H9 (cell line): ENCODE measurements around the gene NUDT16. TPM values are rescaled to one million over a fixed set of nuclear protein-coding genes. Genes with fewer than 3 reads are reported as not detected.

Experiments used
- DNase-seq: peaks from one replicate; pipeline ENCODE4 v3.0.0-alpha.2; 2017
- H2AFZ ChIP-seq: one replicate; pipeline ENCODE4 v1.6.1; 2013; ENCODE audit warnings: mild to moderate bottlenecking, low read length, control low read depth, moderate library complexity
- H2AK5ac ChIP-seq: 2 replicates; pipeline ENCODE4 v1.6.1; 2013; ENCODE audit warnings: low read length, control low read depth, mixed read lengths; ENCODE audit not compliant: insufficient read length
- H2BK120ac ChIP-seq: one replicate; pipeline ENCODE4 v1.6.1; 2013; ENCODE audit warnings: low read depth, mild to moderate bottlenecking, low read length, control low read depth, inconsistent platforms; ENCODE audit not compliant: poor library complexity, severe bottlenecking
- H2BK12ac ChIP-seq: 2 replicates; pipeline ENCODE4 v1.6.1; 2013; ENCODE audit warnings: low read length, control low read depth, mixed read lengths, low read depth; ENCODE audit not compliant: insufficient read length
- H2BK15ac ChIP-seq: 2 replicates; pipeline ENCODE4 v1.6.1; 2013; ENCODE audit warnings: low read depth, low read length, control low read depth
- H2BK20ac ChIP-seq: one replicate; pipeline ENCODE4 v1.6.1; 2013; ENCODE audit warnings: low read depth, mild to moderate bottlenecking, low read length, control low read depth, inconsistent platforms; ENCODE audit not compliant: poor library complexity, severe bottlenecking
- H2BK5ac ChIP-seq: 2 replicates; pipeline ENCODE4 v1.6.1; 2013; ENCODE audit warnings: low read length, control low read depth, mixed read lengths; ENCODE audit not compliant: insufficient read length
- H3K14ac ChIP-seq: 2 replicates; pipeline ENCODE4 v1.6.1; 2013; ENCODE audit warnings: low read length, control low read depth; ENCODE audit not compliant: insufficient read depth
- H3K18ac ChIP-seq: 2 replicates; pipeline ENCODE4 v1.6.1; 2013; ENCODE audit warnings: low read depth, mild to moderate bottlenecking, mixed read lengths, low read length, control low read depth; ENCODE audit not compliant: insufficient read length
- H3K23ac ChIP-seq: 2 replicates; pipeline ENCODE4 v1.6.1; 2013; ENCODE audit warnings: low read length, control low read depth, mixed read lengths, low read depth; ENCODE audit not compliant: insufficient read length
- H3K23me2 ChIP-seq: 2 replicates; pipeline ENCODE4 v1.6.1; 2013; ENCODE audit warnings: low read depth, mild to moderate bottlenecking, mixed read lengths, low read length, control low read depth; ENCODE audit not compliant: insufficient read length, poor library complexity, severe bottlenecking
- H3K27ac ChIP-seq: 2 replicates; pipeline ENCODE4 v1.5.1; 2013; ENCODE audit warnings: low read length, control low read depth, mixed read lengths, low read depth; ENCODE audit not compliant: insufficient read length
- H3K27me3 ChIP-seq: 2 replicates; pipeline ENCODE4 v1.6.1; 2013; ENCODE audit warnings: low read length, control low read depth, inconsistent platforms; ENCODE audit not compliant: insufficient read depth
- H3K4ac ChIP-seq: 2 replicates; pipeline ENCODE4 v1.6.1; 2013; ENCODE audit warnings: low read depth, mild to moderate bottlenecking, control low read depth, inconsistent platforms, low read length, moderate library complexity
- H3K4me1 ChIP-seq: 2 replicates; pipeline ENCODE4 v1.6.1; 2013; ENCODE audit warnings: low read length, control low read depth, inconsistent platforms; ENCODE audit not compliant: insufficient read depth
- H3K4me2 ChIP-seq: 2 replicates; pipeline ENCODE4 v1.6.1; 2013; ENCODE audit warnings: low read length, control low read depth, mixed read lengths; ENCODE audit not compliant: insufficient read length, insufficient read depth
- H3K56ac ChIP-seq: 2 replicates; pipeline ENCODE4 v1.6.1; 2013; ENCODE audit warnings: low read depth, mild to moderate bottlenecking, mixed read lengths, low read length, control low read depth; ENCODE audit not compliant: insufficient read length
- H3K79me1 ChIP-seq: 2 replicates; pipeline ENCODE4 v1.6.1; 2013; ENCODE audit warnings: low read depth, mild to moderate bottlenecking, moderate library complexity, low read length, control low read depth, inconsistent platforms; ENCODE audit not compliant: insufficient read depth, poor library complexity, severe bottlenecking
- H3K79me2 ChIP-seq: 2 replicates; pipeline ENCODE4 v1.6.1; 2013; ENCODE audit warnings: low read length, control low read depth, inconsistent platforms; ENCODE audit not compliant: insufficient read depth
- H3K9ac ChIP-seq: 2 replicates; pipeline ENCODE4 v1.6.1; 2013; ENCODE audit warnings: low read length, control low read depth, mixed read lengths; ENCODE audit not compliant: insufficient read length; ENCODE audit errors: extremely low read depth
- H3K9me3 ChIP-seq: one replicate; pipeline ENCODE4 v1.6.1; 2013; ENCODE audit warnings: low read depth, low read length, inconsistent platforms; ENCODE audit not compliant: control insufficient read depth
- H3T11ph ChIP-seq: one replicate; pipeline ENCODE4 v1.6.1; 2013; ENCODE audit warnings: mild to moderate bottlenecking, low read length, control low read depth, inconsistent platforms
- H4K20me1 ChIP-seq: one replicate; pipeline ENCODE4 v1.6.1; 2013; ENCODE audit not compliant: control insufficient read depth, insufficient read length, insufficient read depth
- H4K5ac ChIP-seq: 2 replicates; pipeline ENCODE4 v1.6.1; 2013; ENCODE audit warnings: low read depth, mild to moderate bottlenecking, mixed read lengths, low read length, control low read depth; ENCODE audit not compliant: insufficient read length
- H4K8ac ChIP-seq: replicated peaks from 2 replicates; pipeline ENCODE4 v1.6.1; 2013; ENCODE audit warnings: low read length, control low read depth, mixed read lengths, low read depth; ENCODE audit not compliant: insufficient read length
- H4K91ac ChIP-seq: 2 replicates; pipeline ENCODE4 v1.6.1; 2013; ENCODE audit warnings: low read depth, mild to moderate bottlenecking, moderate library complexity, mixed read lengths, low read length, control low read depth; ENCODE audit not compliant: insufficient read length
- H3K27ac Mint-ChIP-seq, 3 experiments: 2 replicates in 2 of 3; 3 replicates in 1 of 3; pipeline ENCODE4 v1.8.0; 2020 to 2021; ENCODE audit warnings: mixed read lengths in 3 of 3, mild to moderate bottlenecking in 1 of 3, moderate library complexity in 1 of 3
- H3K27me3 Mint-ChIP-seq: 2 replicates; pipeline ENCODE4 v1.8.0; 2021; ENCODE audit warnings: low read depth, mild to moderate bottlenecking, moderate library complexity, mixed read lengths
- H3K36me3 Mint-ChIP-seq, 3 experiments: 2 replicates in 2 of 3; 3 replicates in 1 of 3; pipeline ENCODE4 v1.8.0; 2020 to 2021; ENCODE audit warnings: low read depth in 3 of 3, mixed read lengths in 3 of 3; ENCODE audit not compliant: insufficient read depth in 1 of 3
- H3K4me1 Mint-ChIP-seq, 2 experiments: 2 replicates each; pipeline ENCODE4 v1.8.0; 2020; ENCODE audit warnings: mixed read lengths in 2 of 2
- H3K4me3 Mint-ChIP-seq, 2 experiments: 2 replicates in 1 of 2; 3 replicates in 1 of 2; pipeline ENCODE4 v1.8.0; 2020 to 2021; ENCODE audit warnings: mild to moderate bottlenecking in 2 of 2, mixed read lengths in 2 of 2, moderate library complexity in 1 of 2
- H3K9me3 Mint-ChIP-seq, 2 experiments: 2 replicates in 1 of 2; 3 replicates in 1 of 2; pipeline ENCODE4 v1.8.0; 2020; ENCODE audit warnings: mild to moderate bottlenecking in 2 of 2, mixed read lengths in 2 of 2, moderate library complexity in 1 of 2
- CTCF ChIP-seq: fragments of 200-600 bp; sonication (generic); conservative IDR thresholded peaks from 3 replicates; pipeline ENCODE4 v1.8.0; 2021; ENCODE audit warnings: antibody characterized with exemption, mild to moderate bottlenecking
- WGBS: extraction: QIAGEN DNeasy Blood & Tissue Kit; methylation state at CpG from one replicate; pipeline ENCODE4 v1.1.7; 2013; ENCODE audit warnings: missing lambda C conversion rate, low lambda C conversion rate, mixed read lengths; ENCODE audit not compliant: insufficient read length; ENCODE audit errors: extremely low coverage; 5-methylcytosine and 5-hydroxymethylcytosine counted together
- total RNA-seq: library from RNA; stranded (reverse); gene quantifications from 2 replicates; pipeline ENCODE4 v1.2.1, GENCODE V29; 2021

Gene NUDT16
- total RNA-seq, 1 experiment from 2014 or later, result 18.2 TPM

- H3K18ac ChIP-seq, result no peak overlapping the region
- no peaks in the 10 kb centered on the region for H3K4me1 Mint-ChIP-seq
- no peaks in the 10 kb centered on the region for H3K9me3 ChIP-seq
- no peak for DNase-seq
- no CpG with 5 or more reads among the region's 2 CpGs for WGBS
- H4K5ac ChIP-seq, result no peak overlapping the region
- H4K20me1 ChIP-seq, result no peaks in the 10 kb centered on the region
- H3K23ac ChIP-seq, result no peak overlapping the region
- no peak overlapping the region for H4K8ac ChIP-seq
- H3T11ph ChIP-seq, result no peak overlapping the region
- H3K27me3 ChIP-seq, result no peaks in the 10 kb centered on the region
- H2AFZ ChIP-seq, result no peak overlapping the region
- no peak overlapping the region for H3K27ac Mint-ChIP-seq
- no peak overlapping the region for H3K27ac ChIP-seq
- H3K14ac ChIP-seq, result no peak overlapping the region
- no peak overlapping the region for H2BK5ac ChIP-seq
- no peak overlapping the region for H3K4ac ChIP-seq
- H3K4me3 Mint-ChIP-seq, result no peak overlapping the region
- H3K4me1 ChIP-seq, result no peaks in the 10 kb centered on the region
- H2BK12ac ChIP-seq, result no peak overlapping the region
- no peak overlapping the region for H4K91ac ChIP-seq
- no peak overlapping the region for H2BK15ac ChIP-seq
- TF ChIP-seq CTCF, result no peak
- H3K56ac ChIP-seq, result no peak overlapping the region
- no peak overlapping the region for H2BK120ac ChIP-seq
- no peak overlapping the region for H2AK5ac ChIP-seq
- H3K9me3 Mint-ChIP-seq, result peaks cover 13 to 20% of the 10 kb centered on the region in 2 experiments
- no peaks in the 10 kb centered on the region for H3K79me2 ChIP-seq
- peaks cover 10 to 20% (median 18%) of the 10 kb centered on the region in 3 experiments; a peak in 6 of 7 replicates for H3K36me3 Mint-ChIP-seq
- no peak overlapping the region for H3K4me2 ChIP-seq
- no peak overlapping the region for H2BK20ac ChIP-seq
- H3K23me2 ChIP-seq, result no peaks in the 10 kb centered on the region
- H3K9ac ChIP-seq, result no peak overlapping the region
- H3K27me3 Mint-ChIP-seq, result no peaks in the 10 kb centered on the region
- no peaks in the 10 kb centered on the region for H3K79me1 ChIP-seq
Observed at GRCh38 chr3:131341761-131342160, 39.8 kb upstream of the NUDT16 start.
